Activated gamma-delta T cell treated with Interleukin-2 at 50 U/mL for 16 hours (primary cell): ENCODE data around the gene EDEM3.
"Not testable (repeated sequence)": the region's sequence is repeated elsewhere in the genome, so short reads cannot be mapped to it uniquely, and the experiment has no call there.

ENCODE experiments used
- DNase-seq: peaks from one replicate; pipeline ENCODE4 v3.0.0-alpha.2; 2020

The EDEM3 gene

DNA sequence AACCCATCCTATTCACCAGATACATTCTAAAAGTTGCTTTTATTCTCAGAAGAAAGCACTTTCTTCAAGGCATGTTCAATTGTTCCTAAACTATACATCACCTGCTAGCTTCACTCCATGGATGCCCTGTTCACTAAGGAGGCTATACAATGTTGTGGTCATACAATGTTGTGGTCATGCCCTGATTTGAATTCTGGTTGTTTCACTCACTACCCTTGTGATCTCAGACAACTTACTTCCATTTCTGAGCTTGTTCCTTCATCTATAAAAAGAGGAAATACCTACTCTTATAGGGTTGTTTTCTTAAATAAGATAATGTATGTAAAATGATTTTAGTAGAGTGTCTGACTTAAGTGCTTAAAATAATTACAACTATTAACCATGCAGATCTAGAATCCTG lies 19.7 kb downstream of the EDEM3 start:
- DNase-seq, result no peak

DNA sequence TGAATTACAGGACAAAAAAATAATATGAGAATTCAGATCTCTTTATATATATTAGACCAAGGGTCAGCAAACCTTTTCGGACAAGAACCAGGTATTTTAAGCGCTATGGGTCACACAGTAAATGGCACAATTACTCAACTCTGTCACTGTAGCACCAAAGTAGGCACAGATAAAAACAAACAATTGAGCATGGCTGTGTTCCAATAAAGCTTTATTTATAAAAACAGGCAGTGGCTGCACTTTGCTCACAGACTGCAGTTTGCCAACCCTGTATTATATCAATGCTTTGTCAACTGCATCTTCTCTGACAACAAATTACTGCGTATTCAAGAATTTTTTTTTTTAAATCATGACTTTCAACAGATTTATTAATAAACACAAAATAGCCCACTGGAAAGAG lies 29.8 kb downstream of the EDEM3 start:
- DNase-seq, result no peak

DNA sequence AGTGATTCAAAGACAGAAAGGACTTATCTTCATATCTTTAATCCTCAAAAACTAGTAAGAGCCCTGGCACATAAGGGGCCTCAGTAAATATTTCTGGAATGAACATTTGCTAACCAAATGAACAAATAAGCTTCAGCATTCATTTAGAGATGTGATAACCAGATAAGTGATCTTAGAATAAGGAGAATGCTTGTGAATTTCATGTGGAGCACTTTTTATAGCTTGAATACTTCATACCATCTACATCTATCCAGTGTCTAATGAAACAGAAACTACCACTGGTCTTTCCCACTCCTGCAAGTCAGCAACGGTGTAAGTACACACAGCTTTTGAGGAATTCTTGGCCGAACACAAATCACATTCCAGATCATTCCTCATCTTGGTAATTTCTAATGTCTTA lies 38.5 kb downstream of the EDEM3 start:
- DNase-seq, result no peak

DNA sequence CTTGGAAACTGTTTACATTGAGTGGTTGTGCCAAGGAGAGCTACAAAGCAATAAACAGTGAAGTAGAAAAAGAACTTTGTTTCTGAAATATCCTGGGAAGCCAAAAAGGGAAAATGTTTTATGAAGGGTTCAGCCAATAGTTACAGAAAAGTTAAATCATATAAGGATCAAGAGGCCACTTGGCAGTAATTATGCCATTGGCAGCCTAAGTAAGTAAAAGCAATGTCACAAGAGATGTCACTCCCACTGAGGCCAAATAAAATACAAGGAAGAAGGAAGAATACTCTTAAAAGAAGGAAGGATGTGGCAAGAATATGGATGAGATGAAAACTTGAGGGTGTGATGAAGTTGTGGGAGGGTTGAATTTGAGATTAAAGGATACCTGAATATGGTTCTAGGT lies 45.2 kb downstream of the EDEM3 start:
- no peak for DNase-seq

DNA sequence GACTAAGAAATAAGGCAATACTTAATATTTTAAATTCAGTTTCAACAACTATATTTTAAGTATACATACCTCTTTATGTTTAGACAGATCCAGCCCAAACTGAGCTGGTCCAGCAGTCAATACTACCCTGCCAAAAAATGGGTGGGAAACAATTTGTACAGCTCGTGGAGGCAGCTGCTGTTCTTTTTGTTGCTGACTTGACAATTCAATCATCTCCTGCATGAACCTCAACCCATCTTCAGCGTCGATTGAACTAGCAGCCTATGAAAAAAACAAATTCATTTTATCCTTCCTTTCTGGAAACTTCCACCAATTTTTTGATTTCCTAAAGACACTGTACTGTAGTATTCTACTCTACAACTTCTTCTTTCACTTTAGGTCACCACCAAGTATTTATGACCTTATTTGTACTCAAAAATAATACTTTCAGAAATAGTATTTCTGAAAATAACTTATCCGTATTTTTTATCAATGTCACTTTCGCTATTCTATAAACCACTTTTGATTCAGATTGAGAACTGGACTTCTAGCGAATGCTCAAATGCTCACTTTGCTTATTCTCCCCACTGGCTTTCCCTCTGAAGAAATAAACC lies 46.5 kb downstream of the EDEM3 start:
- no peak for DNase-seq

DNA sequence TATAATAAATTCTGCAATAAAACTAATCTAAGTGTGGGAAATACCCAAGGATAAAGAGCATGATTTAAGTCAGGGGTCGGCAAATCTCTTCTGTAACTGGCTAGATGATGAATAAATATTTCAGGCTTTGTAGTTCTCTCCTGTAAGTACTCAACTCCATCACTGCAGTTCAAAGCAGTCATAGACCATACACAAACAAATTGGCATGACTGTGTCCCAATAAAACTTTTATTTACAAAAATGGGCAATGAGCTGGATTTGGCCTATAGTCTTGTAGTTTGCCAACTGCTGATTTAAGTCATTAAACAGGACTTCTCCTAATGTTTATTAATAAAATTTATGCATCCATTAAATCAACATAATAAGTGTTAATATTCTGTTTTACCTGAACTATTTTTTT lies 49.4 kb downstream of the EDEM3 start:
- DNase-seq, result no peak

DNA sequence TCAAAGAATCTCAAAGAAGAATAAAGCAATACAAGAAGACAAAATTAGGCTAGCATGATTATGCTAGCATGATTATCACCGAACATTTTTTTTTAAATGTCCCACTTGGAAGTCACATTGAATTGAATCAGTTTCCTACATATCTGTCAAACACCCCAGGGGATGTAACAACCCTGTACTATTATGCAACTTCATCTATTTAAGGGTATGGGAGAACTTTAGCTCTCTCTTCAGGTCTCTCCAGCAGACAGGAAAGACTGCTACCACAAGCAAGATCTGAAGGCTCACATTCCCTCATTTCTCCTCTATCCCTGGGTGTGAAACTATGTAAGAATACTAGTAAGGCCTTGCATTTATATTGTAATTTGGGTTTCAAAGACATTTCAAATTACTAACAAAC lies 52.8 kb downstream of the EDEM3 start:
- no peak for DNase-seq

DNA sequence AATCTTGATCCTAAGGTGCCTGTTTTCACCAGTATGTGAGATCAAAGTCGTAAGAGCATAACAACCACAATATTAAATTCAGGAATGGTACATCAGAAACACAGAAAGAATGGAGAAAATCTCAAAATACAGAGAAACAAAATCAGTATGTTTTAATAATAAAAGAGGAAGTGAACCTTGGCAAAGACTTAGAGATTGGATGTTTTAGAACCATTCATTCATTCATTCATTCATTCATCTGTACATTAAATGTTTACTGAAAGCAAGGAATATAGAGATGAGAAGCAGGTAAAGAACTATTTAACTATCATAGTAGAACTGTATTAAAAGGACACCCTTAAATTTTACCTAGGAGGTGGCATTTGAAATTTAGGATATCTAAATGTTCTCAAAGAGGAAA lies 55.7 kb downstream of the EDEM3 start:
- DNase-seq, result no peak

DNA sequence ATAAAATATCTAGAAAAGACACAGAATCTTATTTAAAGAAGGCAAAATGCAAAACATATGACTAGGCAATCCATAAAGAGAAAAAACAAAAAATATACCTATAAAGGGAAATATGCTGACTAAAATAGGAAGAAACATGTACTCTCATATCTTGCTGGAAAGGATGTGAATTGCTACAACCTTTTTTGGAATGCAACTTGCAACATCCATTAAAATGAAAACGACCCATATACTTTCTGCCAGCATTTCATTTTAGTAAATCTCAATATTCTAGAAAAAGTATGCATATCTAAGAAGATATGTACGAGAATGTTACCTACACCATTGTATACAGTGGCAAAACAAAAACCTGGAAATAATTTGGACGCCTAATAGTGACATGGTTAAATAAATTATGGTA lies 56.6 kb downstream of the EDEM3 start:
- DNase-seq, result no peak

DNA sequence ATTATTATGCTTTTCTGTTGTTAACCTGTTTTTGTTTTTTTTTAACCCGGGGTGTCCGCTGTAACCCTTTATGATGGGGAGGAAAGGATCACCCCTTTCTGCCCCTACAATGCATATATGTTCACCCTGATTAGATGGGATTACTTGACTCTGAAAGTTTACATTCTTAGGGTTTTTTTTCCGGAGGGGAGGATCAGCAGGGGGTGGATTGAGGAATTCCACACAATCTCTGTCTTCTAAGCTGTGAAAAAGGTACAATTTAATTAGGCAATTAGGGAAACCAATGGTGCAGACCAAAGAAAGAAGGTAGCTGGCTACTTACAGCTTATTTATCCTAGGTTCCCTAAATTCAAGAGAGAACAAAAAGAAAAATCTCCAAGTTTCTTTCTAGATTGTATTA lies 58.3 kb downstream of the EDEM3 start:
- DNase-seq, result no peak

DNA sequence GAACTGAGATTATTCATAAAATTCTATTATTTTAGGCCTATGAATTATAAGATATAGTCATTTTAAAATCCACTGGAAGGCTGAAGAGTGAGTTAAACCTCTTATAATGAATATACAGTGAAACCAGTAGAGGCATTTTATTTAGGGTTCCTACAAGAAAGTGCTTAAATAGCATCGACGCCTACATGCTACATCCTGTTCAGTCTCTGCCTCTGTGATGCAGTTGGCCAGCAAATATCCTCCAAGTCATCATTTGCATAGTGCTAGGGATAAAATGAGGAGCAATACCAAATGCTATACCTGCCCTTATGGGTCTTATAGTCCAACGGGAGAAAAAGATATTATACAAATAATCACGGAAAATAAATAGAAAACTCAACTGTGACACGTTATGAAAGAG lies 59.6 kb downstream of the EDEM3 start:
- DNase-seq, result no peak

DNA sequence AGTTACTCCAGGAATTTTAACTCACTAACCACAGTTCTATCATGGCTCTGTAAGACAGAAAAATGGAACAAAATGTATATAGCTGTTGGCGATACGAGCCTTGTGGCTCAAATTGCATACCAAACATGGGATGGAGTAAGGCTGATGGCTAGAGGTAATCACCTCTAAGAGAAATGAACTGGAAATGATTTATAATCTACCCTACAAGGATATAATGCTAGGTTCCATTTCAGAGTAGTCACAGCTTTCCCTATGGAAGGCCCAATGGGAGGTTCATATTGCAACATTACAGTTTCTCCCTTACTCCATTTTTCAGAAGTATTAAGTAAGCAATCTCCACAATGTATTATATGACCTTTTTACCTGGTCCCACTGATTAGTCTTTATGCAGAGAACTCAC lies 61.6 kb downstream of the EDEM3 start:
- no peak for DNase-seq

DNA sequence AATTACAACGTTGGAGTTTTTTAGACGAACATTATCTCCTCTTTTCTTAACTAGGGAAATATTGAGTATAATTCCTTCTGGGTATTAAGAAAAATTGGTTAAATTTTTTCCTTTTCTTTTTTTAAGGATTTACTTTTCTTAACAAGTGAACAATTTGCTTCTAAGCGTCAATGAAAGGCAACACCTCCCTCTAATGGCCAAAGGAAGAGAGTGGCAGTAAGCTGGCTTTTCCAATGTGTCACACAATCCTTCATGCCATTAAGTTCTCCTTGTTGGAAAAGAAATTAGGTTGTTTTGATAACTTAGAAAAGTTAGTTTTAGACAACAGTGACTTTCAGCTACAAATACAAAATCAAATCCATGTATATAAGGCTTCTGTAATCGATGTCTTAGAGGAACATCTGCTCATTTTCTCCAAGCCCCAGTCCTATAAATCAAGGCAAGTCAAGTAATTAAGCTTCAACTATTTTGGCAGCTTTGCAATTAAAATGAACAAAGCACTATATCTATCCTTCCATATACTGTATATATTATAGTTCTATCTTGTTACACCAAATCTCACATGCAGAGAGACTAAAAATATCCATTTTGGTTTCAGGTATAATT lies 62.8 kb downstream of the EDEM3 start:
- no peak for DNase-seq

DNA sequence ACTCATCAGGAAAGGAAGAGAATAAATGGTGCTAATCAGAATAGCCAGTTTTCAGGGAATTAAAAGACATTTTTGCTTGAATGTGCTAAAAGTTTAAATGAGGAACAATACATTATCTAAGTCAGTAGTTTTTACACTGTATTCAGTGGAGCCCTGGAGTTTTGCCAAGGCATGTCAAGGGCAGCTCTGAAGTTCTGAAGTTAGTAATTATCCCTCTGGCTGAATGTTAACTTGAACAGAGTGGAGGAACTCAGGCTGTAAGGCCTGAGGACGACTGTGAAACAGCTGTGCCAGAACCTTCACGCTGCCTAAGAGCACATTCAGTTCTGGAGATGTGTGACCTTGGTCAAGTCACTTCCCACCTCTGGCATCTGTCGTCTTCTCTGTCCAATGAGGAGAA lies 68.1 kb downstream of the EDEM3 start:
- DNase-seq, result no peak

DNA sequence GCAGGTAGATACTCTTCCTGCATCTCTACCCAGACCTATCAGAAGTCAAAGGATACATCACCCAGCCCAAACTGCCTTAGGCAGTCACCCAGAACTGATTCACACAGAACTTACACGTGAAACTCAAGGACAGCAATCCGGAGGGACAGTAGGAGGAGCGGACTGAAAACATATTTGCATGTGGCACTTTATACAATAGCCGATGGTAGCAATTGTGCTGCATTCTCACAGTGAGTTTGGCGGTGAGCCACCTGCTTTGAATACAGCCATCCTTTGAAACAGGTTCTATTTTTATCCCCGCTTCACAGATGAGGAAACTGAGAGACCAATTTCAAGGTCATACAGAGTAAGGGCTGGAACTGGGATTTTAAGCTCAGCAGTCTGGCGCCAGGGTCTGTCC lies 69.5 kb downstream of the EDEM3 start:
- DNase-seq, result no peak

DNA sequence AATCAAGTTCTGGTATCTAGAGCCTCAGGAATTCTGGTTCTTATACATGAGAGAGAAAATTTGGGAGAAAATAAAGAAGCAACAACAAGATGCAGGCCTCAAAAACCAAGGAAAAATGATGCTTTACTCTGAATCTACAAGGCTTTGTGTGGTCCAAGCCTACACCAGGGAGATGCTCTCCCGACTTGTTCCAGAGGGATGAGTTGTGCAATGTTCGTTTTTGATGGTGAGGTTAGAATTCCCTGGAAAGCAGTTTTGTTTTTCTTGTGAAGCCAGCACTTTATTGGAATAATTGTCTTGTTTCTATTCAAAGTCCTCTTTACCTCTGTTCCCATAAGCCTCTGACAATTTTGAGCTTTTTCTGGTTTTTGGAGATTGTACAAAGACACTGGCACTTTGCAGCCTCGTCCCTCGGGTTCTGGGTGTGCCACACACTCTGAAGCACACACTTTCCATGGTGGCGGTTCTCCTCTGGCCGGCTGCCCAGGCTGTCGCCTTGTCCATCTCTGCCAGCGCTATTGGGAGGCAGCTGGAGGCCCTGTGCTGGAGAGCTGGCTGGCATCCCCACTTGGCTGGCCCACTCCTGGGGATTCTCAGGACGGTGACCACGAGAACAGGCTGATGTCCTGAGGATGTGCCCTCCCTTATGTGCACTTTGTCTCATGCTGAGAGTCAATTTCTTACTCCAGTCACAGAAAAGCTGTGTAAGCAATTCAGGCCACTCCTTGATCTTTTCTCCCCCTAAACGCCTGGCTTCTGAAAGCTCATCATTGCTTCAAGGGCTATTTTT lies 70.2 kb downstream of the EDEM3 start:
- DNase-seq, result no peak

DNA sequence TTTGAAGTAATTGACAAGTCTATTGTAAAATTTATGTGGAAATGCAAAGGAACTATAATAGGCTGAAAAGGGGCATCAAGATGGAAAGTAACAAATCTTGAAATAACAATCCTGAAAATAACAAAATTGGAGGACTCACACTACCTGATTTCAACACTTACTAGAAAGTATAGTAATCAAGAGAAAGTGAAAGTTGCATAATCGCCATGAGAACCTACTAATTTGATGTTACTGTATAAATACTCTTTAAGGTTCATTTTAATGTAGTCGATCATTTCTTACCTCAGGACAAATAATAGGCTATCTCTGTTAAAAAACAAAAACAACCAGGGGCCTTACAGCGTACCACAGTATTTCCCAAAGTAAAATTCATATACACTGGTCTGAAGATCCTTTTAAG lies 71.7 kb downstream of the EDEM3 start:
- DNase-seq, result no peak

DNA sequence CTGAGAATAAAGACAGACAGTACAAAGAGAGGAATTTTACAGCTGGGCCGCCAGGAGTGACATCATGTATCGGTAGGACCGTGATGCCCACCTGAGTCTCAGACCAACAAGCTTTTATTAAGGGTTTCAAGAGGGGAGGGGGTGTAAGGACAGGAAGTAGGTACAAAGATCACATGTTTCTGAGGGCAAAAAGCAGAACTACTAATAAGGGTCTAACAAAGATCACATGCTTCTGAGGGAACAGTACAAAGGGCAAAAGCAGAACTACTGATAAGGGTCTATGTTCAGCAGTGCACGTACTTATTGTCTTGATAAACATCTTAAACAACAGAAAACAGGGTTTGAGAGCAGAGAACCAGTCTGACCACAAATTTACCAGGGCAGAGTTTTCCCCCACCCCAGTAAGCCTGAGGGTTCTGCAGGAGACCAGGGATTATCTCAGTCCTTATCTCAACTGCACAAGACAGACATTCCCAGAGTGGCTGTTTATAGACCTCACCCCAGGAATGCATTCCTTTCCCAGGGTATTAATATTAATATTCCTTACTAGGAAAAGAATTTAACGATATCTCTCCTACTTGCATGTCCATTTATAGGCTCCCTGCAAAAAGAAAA lies 73.9 kb downstream of the EDEM3 start:
- DNase-seq, result not testable (repeated sequence)

DNA sequence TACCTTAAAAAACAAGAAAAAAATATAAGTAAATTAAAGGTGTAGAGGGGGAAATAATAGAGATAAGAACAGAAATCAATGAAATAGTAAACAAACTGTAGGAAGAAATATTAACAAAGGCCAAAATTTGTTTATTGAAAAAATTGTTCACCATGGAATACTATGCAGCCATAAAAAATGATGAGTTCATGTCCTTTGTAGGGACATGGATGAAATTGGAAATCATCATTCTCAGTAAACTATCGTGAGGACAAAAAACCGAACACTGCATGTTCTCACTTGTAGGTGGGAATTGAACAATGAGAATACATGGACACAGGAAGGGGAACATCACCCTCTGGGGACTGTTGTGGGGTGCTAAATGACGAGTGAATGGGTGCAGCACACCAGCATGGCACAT lies 75.2 kb downstream of the EDEM3 start:
- not testable (repeated sequence) for DNase-seq

DNA sequence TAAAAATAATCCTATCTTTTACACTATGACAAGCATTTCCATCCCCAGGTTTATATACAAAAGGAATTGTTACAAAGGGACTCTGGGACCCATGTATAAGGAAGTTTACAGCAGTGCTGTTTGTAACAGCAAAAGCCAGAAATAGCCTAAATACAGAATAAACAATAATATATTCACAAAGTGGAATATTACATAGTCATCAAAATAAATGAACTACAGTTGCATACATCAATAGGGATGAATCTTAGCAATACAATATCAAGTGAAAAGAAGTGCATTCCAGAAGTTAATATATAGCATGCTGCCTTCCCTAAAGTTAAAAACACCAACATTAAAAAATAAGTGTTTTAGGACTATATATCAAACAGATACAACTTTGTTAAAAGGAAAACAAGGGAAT lies 77.3 kb downstream of the EDEM3 start:
- DNase-seq, result no peak

DNA sequence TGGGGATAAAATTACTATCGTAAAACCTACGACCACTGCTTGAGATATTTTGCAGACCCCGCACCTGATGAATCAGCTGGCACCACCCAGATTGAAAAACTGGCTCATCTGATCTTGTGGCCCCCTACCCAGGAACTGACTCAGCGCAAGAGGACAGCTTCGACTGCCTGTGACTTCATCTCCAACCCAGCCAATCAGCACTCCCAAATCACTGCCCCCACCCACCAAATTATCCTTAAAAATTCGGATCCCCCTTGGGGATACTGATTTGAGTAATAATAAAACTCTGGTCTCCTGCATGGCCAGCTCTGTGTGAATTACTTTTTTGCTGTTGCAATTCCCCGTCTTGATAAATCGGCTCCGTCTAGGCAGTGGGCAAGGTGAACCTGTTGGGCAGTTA lies 81.4 kb downstream of the EDEM3 start:
- no peak for DNase-seq

DNA sequence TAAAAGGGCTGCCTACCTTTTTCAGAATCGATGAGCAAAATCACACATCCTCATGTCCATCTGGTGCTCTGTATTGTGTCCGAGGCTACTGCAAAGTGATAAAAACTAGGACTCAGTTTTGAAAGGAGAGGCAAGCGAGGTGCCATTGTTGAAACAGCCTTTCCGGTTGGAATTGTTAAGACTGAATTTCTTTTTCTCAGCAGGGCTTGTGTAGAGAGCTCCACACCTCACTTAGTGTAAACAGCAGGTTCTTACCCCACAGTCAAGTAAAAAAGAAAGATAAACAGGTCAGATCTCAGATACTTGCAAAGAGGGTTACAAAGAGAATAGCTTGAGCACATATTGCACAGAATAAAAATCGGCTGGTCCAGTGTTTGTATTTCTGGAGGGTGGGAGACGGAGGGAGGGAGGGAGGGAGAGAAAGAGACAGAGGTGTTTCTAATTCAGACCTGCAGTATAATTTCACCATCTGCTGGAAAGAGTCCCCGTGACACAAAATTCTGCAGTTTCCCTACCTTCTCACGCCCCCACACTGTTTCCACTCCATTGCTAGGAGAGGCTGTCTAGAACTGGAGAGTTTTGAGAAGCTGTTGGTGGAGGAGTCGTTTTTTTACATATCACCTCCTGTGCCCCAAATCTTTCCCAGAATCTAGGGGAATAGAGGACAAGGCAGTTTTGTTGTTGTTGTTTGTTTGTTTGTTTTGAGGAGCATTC lies 82.5 kb downstream of the EDEM3 start:
- DNase-seq, result no peak

DNA sequence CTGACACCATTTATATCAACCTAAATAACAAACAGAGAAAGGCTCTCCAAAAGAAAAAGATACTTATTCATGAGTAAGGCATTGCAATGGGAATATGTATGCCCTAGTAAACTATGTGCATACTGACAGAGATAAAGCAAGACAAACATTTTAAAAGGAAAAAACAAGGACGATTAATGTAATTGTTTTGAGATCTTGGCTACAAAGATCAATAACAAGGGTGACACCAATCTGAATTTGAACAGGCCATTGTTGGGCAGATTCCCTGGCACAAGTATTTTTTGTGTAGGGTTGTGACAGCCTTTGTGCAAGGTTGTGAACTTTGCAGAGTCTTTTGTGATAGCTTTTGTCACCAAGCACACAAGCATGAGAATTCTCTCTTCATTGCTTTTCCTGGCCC lies 85.3 kb downstream of the EDEM3 start:
- DNase-seq, result no peak

DNA sequence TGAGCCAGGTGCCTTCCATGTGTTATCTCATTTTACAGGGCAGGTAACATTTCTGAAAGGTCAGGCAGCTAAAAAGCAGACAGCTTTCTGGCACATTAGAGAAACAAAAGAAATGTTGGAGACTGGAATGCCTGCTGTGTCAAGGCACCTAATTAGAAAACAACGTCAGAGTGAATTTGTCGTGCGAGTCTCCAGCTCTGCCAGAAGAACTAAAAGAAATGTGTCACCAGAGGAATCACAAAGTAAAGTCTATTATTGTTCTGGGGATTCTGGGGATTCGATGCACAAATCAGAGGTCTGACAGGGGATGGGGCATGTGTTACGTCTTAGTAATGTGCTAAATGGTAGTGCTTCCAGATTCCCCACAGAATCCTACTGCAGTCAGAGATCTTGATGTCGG lies 89.3 kb downstream of the EDEM3 start:
- no peak for DNase-seq
